ENCODE data around the gene AGAP1. TPM values are rescaled to one million over a fixed set of nuclear protein-coding genes. Genes with fewer than 3 reads are reported as not detected.

The AGAP1 gene
- polyA plus RNA-seq, 2 of the 4 experiments (the other 2 are of a cell fraction), result 20.2 to 21.9 TPM

- TF ChIP-seq CTCF (IDR thresholded peaks at IDR 0.05), result no peak
Observed at GRCh38 chr2:235607546-235608199, 113.8 kb downstream of the AGAP1 start (continued).

GRCh38 chr2:235608200-235608887 lies 114.5 kb downstream of the AGAP1 start:
- no peaks in the 10 kb centered on the region for H3K9me3 ChIP-seq
- no peak overlapping the region for H3K27ac ChIP-seq
- FAIRE-seq (no peak), ATAC-seq (no peak), DNase-seq (ENCODE audit: low read depth in 1 of 2, low spot score in 1 of 2) (no peak)
- 92% methylated on average over 13 of the region's 14 CpGs for WGBS (ENCODE audit: missing lambda C conversion rate)
- no peaks in the 10 kb centered on the region for H3K4me1 ChIP-seq
- CTCF ChIA-PET, result interaction anchor here (0.7 to 2.1 kb wide), 6 partner anchors 13 to 570 kb away, joined by 3 to 13 read pairs (median 5); no protein-coding TSS in a partner anchor
- TF ChIP-seq CBX8 (IDR thresholded peaks at IDR 0.05), result no peak
- no peak for TF ChIP-seq EHMT2 (IDR thresholded peaks at IDR 0.05; ENCODE audit: low read depth)
- no peak for TF ChIP-seq FOSL2 (IDR thresholded peaks at IDR 0.05)
- TF ChIP-seq FOSL2 (CRISPR knock-in tag; IDR thresholded peaks at IDR 0.05), result no peak
- TF ChIP-seq BHLHE40 (IDR thresholded peaks at IDR 0.05; ENCODE audit: low read depth, low read length), result no peak
- no peak for TF ChIP-seq HOXB5 (CRISPR knock-in tag; IDR thresholded peaks at IDR 0.05)
- POLR2A ChIA-PET, result no interaction called here
- no peak overlapping the region for H3K4me2 ChIP-seq
- no peak overlapping the region for H3K4me3 ChIP-seq

GRCh38 chr2:235609321-235609720 lies 115.5 kb downstream of the AGAP1 start:
- TF ChIP-seq SMC3 (IDR thresholded peaks at IDR 0.05) (no peak), USF2 (IDR thresholded peaks at IDR 0.05) (no peak), HEYL (CRISPR knock-in tag; IDR thresholded peaks at IDR 0.05) (no peak), FOSL2 (IDR thresholded peaks at IDR 0.05) (no peak), FOSL2 (CRISPR knock-in tag; IDR thresholded peaks at IDR 0.05) (no peak), MAX (IDR thresholded peaks at IDR 0.05) (no peak), ATOH8 (CRISPR knock-in tag; IDR thresholded peaks at IDR 0.05; ENCODE audit: low read depth) (no peak), CEBPB (IDR thresholded peaks at IDR 0.05) (no peak)
- Histone ChIP-seq H3K9me3 (no peaks in the 10 kb centered on the region), H3K4me3 (no peak overlapping the region), H3K4me1 (no peaks in the 10 kb centered on the region), H3K27ac (no peak overlapping the region), H3K4me2 (no peak overlapping the region)
- ATAC-seq (no peak), FAIRE-seq (no peak), DNase-seq (ENCODE audit: low read depth in 1 of 2, low spot score in 1 of 2) (no peak)
- POLR2A ChIA-PET, result no interaction called here
- CTCF ChIA-PET, result interaction anchor here (0.9 to 2.3 kb wide), 6 partner anchors 9 to 474 kb away, joined by 3 to 13 read pairs (median 3); no protein-coding TSS in a partner anchor
- 94% methylated on average over 11 of the region's 11 CpGs for whole genome bisulfite sequencing (ENCODE audit: missing lambda C conversion rate)

- 91% methylated on average over 5 of the region's 5 CpGs for WGBS (ENCODE audit: missing lambda C conversion rate)
- Histone ChIP-seq H3K9me3 (no peaks in the 10 kb centered on the region), H3K4me1 (0 out of 3 replicates have a peak, but pooled peaks cover under 1% of the 10 kb centered on the region), H3K27ac (no peak overlapping the region), H3K4me3 (no peak overlapping the region), H3K4me2 (no peak overlapping the region)
- ChIA-PET POLR2A (no interaction called here), CTCF (interaction anchor here (0.9 to 2.3 kb wide), 8 partner anchors 8 to 474 kb away, joined by 3 to 13 read pairs (median 3); no protein-coding TSS in a partner anchor)
- FAIRE-seq (no peak), DNase-seq (ENCODE audit: low read depth in 1 of 2, low spot score in 1 of 2) (no peak), ATAC-seq (no peak)
- TF ChIP-seq ATOH8 (CRISPR knock-in tag; IDR thresholded peaks at IDR 0.05; ENCODE audit: low read depth) (no peak), REST (IDR thresholded peaks at IDR 0.05) (no peak), JUN (IDR thresholded peaks at IDR 0.05) (no peak)
Observed at GRCh38 chr2:235609746-235610145, 115.9 kb downstream of the AGAP1 start.

Data from A549 (cell line).